Panc1 (cell line): ENCODE measurements around the gene TBCD. TPM values are rescaled to one million over a fixed set of nuclear protein-coding genes. Genes with fewer than 3 reads are reported as not detected.

ENCODE experiments used
- ATAC-seq: fragments of 200-7000 bp; cut with Tn5 transposase; 2 replicates; pipeline ENCODE4 v1.9.1; 2020; ENCODE audit warnings: mild to moderate bottlenecking, moderate library complexity
- BruUV-seq: library from RNA; stranded (reverse); fragments of 400-500 nt; replicated peaks from 2 replicates; lab custom pipeline; 2021; lab: Mats Ljungman, UMichigan
- CTCF ChIA-PET: fragments of 300-600 bp; sonication (Branson Sonifier 250); formaldehyde crosslinking; loops from one replicate; lab custom pipeline; 2022; ENCODE audit warnings: antibody characterized with exemption; lab: Charles Lee
- POLR2A ChIA-PET: fragments of 300-600 bp; sonication (Branson Sonifier 250); formaldehyde crosslinking; loops from one replicate; lab custom pipeline; 2022; ENCODE audit warnings: antibody characterized with exemption; lab: Charles Lee
- DNase-seq: peaks from one replicate; pipeline ENCODE4 v3.0.0-alpha.2; 2010; ENCODE audit warnings: low read depth, low spot score
- H3K27ac ChIP-seq: 2 replicates; pipeline ENCODE4 v1.5.1; 2011; ENCODE audit warnings: mild to moderate bottlenecking, low read length, inconsistent platforms
- H3K27me3 ChIP-seq: fragments of 200-500 bp; sonication (Bioruptor generic); 2 replicates; pipeline ENCODE4 v1.6.0; 2014; ENCODE audit warnings: low read length, inconsistent platforms; ENCODE audit not compliant: control insufficient read depth, insufficient read depth
- H3K36me3 ChIP-seq: fragments of 200-500 bp; sonication (Bioruptor generic); 2 replicates; pipeline ENCODE4 v1.5.1; 2014; ENCODE audit warnings: inconsistent platforms, mild to moderate bottlenecking, low read length, moderate library complexity; ENCODE audit not compliant: control insufficient read depth, insufficient read depth
- H3K4me1 ChIP-seq: 2 replicates; pipeline ENCODE4 v1.5.1; 2011; ENCODE audit warnings: inconsistent platforms, mild to moderate bottlenecking, low read length, moderate library complexity; ENCODE audit not compliant: control insufficient read depth, insufficient read depth
- H3K4me3 ChIP-seq, 2 experiments: 2 replicates each; pipeline ENCODE4 v1.5.1; 2011 to 2012; ENCODE audit warnings: low read depth in 2 of 2, low read length in 2 of 2, mild to moderate bottlenecking in 2 of 2, inconsistent platforms in 1 of 2, moderate library complexity in 1 of 2
- H3K9me3 ChIP-seq: fragments of 200-500 bp; sonication (Bioruptor generic); 2 replicates; pipeline ENCODE4 v1.5.1; 2014; ENCODE audit warnings: low read depth, mild to moderate bottlenecking, inconsistent platforms, low read length, moderate library complexity; ENCODE audit not compliant: control insufficient read depth, insufficient read depth
- CTCF ChIP-seq: fragments of 450-650 bp; IDR thresholded peaks from 2 replicates; pipeline ENCODE4 v1.5.1; 2017; ENCODE audit warnings: mild to moderate bottlenecking
- POLR2AphosphoS5 ChIP-seq: IDR thresholded peaks from 2 replicates; pipeline ENCODE4 v1.6.1; 2012; ENCODE audit warnings: mild to moderate bottlenecking, low read depth, low read length, moderate library complexity
- SIN3A ChIP-seq: IDR thresholded peaks from 2 replicates; pipeline ENCODE4 v1.6.1; 2012; ENCODE audit warnings: low read depth, mild to moderate bottlenecking, low read length, moderate library complexity, borderline replicate concordance; ENCODE audit not compliant: insufficient read depth
- TCF7L2 ChIP-seq: IDR thresholded peaks from 2 replicates; pipeline ENCODE4 v1.6.1; 2011; ENCODE audit warnings: mild to moderate bottlenecking, low read depth, low read length, inconsistent platforms
- in situ Hi-C: cut with HindIII; loops from 2 replicates; pipeline ENCODE4 v1.10.0; 2016; ENCODE audit warnings: low sequenced_read_pairs, low pct_unique_long_range_greater_than_20kb
- intact Hi-C: fragments of 100-400 bp; cut with micrococcal nuclease; formaldehyde crosslinking; loops from one replicate; pipeline ENCODE4 v1.10.0; 2022; ENCODE audit not compliant: unreplicated experiment
- total RNA-seq: library from RNA; stranded (reverse); gene quantifications from one replicate; pipeline ENCODE4 v1.2.1, GENCODE V29; 2021; ENCODE audit not compliant: unreplicated experiment
- TF ChIP-seq, protein P1 (sequence below), 2 experiments: IDR thresholded peaks; 2 replicates each; pipeline ENCODE4 v1.6.1; 2011 to 2012; ENCODE audit warnings: low read depth in 2 of 2, control low read depth in 1 of 2, low read length in 1 of 2, mild to moderate bottlenecking in 1 of 2, moderate library complexity in 1 of 2; ENCODE audit not compliant: insufficient read depth in 1 of 2

The TBCD gene
- total RNA-seq, 1 experiment from 2014 or later = 186 TPM

GRCh38 chr17:82979718-82980117 lies 227.9 kb downstream of the TBCD start:
- BruUV-seq = no TSS peak
- no peaks in the 10 kb centered on the region for H3K27me3 ChIP-seq
- DNase-seq (no peak), ATAC-seq (no peak)
- intact Hi-C loops = no loop called here
- ChIA-PET CTCF (no interaction called here), POLR2A (no interaction called here)
- no peaks in the 10 kb centered on the region for H3K36me3 ChIP-seq
- H3K9me3 ChIP-seq = no peaks in the 10 kb centered on the region
- no peak for TF ChIP-seq SIN3A
- TF ChIP-seq, protein P1, sequence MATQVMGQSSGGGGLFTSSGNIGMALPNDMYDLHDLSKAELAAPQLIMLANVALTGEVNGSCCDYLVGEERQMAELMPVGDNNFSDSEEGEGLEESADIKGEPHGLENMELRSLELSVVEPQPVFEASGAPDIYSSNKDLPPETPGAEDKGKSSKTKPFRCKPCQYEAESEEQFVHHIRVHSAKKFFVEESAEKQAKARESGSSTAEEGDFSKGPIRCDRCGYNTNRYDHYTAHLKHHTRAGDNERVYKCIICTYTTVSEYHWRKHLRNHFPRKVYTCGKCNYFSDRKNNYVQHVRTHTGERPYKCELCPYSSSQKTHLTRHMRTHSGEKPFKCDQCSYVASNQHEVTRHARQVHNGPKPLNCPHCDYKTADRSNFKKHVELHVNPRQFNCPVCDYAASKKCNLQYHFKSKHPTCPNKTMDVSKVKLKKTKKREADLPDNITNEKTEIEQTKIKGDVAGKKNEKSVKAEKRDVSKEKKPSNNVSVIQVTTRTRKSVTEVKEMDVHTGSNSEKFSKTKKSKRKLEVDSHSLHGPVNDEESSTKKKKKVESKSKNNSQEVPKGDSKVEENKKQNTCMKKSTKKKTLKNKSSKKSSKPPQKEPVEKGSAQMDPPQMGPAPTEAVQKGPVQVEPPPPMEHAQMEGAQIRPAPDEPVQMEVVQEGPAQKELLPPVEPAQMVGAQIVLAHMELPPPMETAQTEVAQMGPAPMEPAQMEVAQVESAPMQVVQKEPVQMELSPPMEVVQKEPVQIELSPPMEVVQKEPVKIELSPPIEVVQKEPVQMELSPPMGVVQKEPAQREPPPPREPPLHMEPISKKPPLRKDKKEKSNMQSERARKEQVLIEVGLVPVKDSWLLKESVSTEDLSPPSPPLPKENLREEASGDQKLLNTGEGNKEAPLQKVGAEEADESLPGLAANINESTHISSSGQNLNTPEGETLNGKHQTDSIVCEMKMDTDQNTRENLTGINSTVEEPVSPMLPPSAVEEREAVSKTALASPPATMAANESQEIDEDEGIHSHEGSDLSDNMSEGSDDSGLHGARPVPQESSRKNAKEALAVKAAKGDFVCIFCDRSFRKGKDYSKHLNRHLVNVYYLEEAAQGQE (IDR thresholded peaks at IDR 0.05; ENCODE audit: insufficient read depth in 1 of 2, low read depth in 2 of 2, low read length in 1 of 2) = no peak
- no peak for TF ChIP-seq POLR2AphosphoS5
- no peak for TF ChIP-seq TCF7L2
- TF ChIP-seq CTCF = no peak
- no peak overlapping the region for H3K27ac ChIP-seq
- no peak overlapping the region for H3K4me3 ChIP-seq
- H3K4me1 ChIP-seq = no peaks in the 10 kb centered on the region
- in situ Hi-C loops = no loop called here

- BruUV-seq = no TSS peak
- Histone ChIP-seq H3K4me3 (no peak overlapping the region), H3K4me1 (no peaks in the 10 kb centered on the region), H3K9me3 (no peaks in the 10 kb centered on the region), H3K27me3 (no peaks in the 10 kb centered on the region), H3K36me3 (no peaks in the 10 kb centered on the region), H3K27ac (no peak overlapping the region)
- ATAC-seq (no peak), DNase-seq (no peak)
- TF ChIP-seq SIN3A (no peak), POLR2AphosphoS5 (no peak), TCF7L2 (no peak), CTCF (no peak)
- TF ChIP-seq, protein P1 (IDR thresholded peaks at IDR 0.05; ENCODE audit: insufficient read depth in 1 of 2, low read depth in 2 of 2, low read length in 1 of 2) = no peak
- ChIA-PET CTCF (no interaction called here), POLR2A (no interaction called here)
- in situ Hi-C loops (no loop called here), intact Hi-C loops (no loop called here)
These were observed 228.8 kb downstream of the TBCD start for GRCh38 chr17:82980632-82981031.
